ENCODE measurements around the gene SELENOM.

GRCh38 chr22:31064369-31064768 is 43.0 kb downstream of the SELENOM start:
- TF ChIP-seq, protein P1, sequence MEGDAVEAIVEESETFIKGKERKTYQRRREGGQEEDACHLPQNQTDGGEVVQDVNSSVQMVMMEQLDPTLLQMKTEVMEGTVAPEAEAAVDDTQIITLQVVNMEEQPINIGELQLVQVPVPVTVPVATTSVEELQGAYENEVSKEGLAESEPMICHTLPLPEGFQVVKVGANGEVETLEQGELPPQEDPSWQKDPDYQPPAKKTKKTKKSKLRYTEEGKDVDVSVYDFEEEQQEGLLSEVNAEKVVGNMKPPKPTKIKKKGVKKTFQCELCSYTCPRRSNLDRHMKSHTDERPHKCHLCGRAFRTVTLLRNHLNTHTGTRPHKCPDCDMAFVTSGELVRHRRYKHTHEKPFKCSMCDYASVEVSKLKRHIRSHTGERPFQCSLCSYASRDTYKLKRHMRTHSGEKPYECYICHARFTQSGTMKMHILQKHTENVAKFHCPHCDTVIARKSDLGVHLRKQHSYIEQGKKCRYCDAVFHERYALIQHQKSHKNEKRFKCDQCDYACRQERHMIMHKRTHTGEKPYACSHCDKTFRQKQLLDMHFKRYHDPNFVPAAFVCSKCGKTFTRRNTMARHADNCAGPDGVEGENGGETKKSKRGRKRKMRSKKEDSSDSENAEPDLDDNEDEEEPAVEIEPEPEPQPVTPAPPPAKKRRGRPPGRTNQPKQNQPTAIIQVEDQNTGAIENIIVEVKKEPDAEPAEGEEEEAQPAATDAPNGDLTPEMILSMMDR (conservative IDR thresholded peaks at IDR 0.05; ENCODE audit: low read depth, low read length): no peak
- TF ChIP-seq EZH2 (IDR thresholded peaks at IDR 0.05; ENCODE audit: borderline replicate concordance, low read depth, low read length, poor library complexity, severe bottlenecking): no peak

All from A673 (cell line).